GM19328 (cell line): ENCODE data around the gene GRAMD1A.
"Not testable (repeated sequence)": the region's sequence is repeated elsewhere in the genome, so short reads cannot be mapped to it uniquely, and the experiment has no call there.

Experiments
- ATAC-seq: cut with Tn5 transposase; IDR thresholded peaks from one replicate; pipeline ENCODE4 v1.9.1; 2021; ENCODE audit warnings: mild to moderate bottlenecking, moderate library complexity; ENCODE audit not compliant: unreplicated experiment

GRAMD1A gene

GRCh38 chr19:35051268-35051667, 51.1 kb downstream of the GRAMD1A start:
- not testable (repeated sequence) for ATAC-seq

- ATAC-seq, result no peak
Observed at GRCh38 chr19:35051796-35052195, 51.7 kb downstream of the GRAMD1A start.

GRCh38 chr19:35052599-35053190, 52.6 kb downstream of the GRAMD1A start:
- no peak for ATAC-seq

GRCh38 chr19:35053667-35054293, 53.7 kb downstream of the GRAMD1A start:
- ATAC-seq, result no peak

- ATAC-seq, result no peak
Observed at GRCh38 chr19:35054626-35055025, 54.5 kb downstream of the GRAMD1A start.

- no peak for ATAC-seq
Observed at GRCh38 chr19:35055715-35056179, 55.6 kb downstream of the GRAMD1A start.

GRCh38 chr19:35056513-35057063, 56.5 kb downstream of the GRAMD1A start:
- no peak for ATAC-seq

GRCh38 chr19:35058370-35058769, 58.2 kb downstream of the GRAMD1A start:
- ATAC-seq, result no peak

GRCh38 chr19:35059006-35059798, 59.1 kb downstream of the GRAMD1A start:
- no peak for ATAC-seq

- ATAC-seq, result no peak
Observed at GRCh38 chr19:35059799-35060091, 59.6 kb downstream of the GRAMD1A start.

- no peak for ATAC-seq
Observed at GRCh38 chr19:35060160-35060855, 60.2 kb downstream of the GRAMD1A start.

- ATAC-seq, result no peak
Observed at GRCh38 chr19:35061583-35062373, 61.7 kb downstream of the GRAMD1A start.

GRCh38 chr19:35062942-35063341, 62.8 kb downstream of the GRAMD1A start:
- ATAC-seq, result no peak

GRCh38 chr19:35063940-35064818, 64.1 kb downstream of the GRAMD1A start:
- no peak for ATAC-seq

- no peak for ATAC-seq
Observed at GRCh38 chr19:35065574-35065973, 65.5 kb downstream of the GRAMD1A start.

GRCh38 chr19:35066121-35066520, 66.0 kb downstream of the GRAMD1A start:
- ATAC-seq, result no peak

GRCh38 chr19:35066691-35067563, 66.8 kb downstream of the GRAMD1A start:
- ATAC-seq, result peak; percentile 60

- no peak for ATAC-seq
Observed at GRCh38 chr19:35068941-35069634, 69.0 kb downstream of the GRAMD1A start.
